HG03108 (cell line): ENCODE results near the gene CCDC80.
A peak's percentile ranks its signal among the peaks of the same experiment; 100 is the strongest.

Source experiments
- ATAC-seq: cut with Tn5 transposase; IDR thresholded peaks from one replicate; pipeline ENCODE4 v1.9.1; 2021; ENCODE audit warnings: moderate library complexity; ENCODE audit not compliant: unreplicated experiment

The CCDC80 gene

DNA sequence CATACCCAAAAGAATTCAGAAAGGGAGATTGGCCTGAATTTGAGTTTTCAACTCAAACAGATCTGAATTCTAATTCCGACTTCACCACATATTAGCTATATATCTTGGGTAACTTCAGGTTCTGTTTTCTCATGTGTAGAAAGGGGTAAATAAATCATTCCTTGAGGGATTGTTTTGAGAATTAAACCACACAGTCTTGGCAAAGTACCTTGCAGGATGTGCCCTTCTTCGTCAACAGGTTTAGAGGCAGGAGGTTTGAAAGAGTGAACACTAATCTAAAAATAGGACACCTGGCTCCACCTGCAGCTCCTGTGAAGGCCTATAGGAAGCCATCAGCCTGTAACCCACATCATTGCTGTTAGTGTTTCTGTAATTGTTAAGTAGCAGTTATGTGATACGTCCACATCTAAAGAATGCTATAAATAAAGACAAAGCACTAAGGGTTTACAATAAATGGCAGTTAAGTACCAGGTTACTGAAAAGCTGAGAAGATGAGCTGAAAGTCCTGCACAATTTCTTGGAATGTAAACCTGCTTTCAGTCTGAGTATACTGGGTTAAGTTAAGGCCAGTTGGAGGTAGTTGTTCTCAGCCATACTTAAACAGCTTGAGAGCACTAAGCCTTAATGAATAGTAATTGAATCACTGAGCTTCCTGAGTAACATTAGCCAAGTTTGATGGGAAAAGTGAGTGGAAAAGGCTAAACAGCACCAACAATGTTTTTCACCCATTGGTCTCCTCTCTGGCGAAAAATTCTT lies 6.0 kb downstream of the CCDC80 start:
- no peak for ATAC-seq

DNA sequence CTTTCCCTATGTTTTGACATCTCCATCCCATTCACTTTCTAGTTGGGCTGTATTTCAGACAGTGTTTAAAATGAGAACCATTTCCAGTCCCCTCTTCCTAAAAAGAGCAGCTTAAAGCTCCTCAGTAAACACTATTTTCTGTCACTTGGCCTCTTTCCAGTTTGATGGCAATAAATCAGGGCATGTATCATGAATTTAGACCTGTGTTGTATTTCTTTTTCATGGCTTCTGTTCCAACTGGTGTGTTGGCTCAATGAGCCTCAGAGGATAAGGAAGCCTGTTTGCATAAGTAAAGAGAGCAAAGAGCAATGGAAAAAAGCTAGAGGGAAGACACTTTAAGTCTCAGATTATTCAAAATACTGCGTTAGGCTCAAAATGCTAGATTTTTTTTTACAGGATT lies 7.2 kb downstream of the CCDC80 start:
- no peak for ATAC-seq

DNA sequence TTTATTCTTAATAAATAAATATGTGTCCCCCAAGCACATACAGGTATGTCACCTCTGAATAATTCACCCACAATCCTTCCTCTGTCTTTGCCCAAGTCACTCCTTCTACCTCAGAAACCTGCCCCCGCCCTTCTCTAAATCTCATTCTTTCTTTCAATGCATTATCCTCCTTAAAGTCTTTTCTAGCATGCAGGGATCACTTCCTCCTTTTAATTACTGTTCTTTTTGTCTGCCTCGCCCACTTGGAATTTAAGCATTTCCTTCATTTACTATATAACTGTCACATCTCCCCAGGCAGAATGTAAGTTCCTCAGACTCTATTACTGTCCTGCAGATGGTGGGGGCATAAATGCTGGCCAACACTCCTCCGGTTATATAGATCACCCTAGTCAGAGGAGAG lies 7.8 kb downstream of the CCDC80 start:
- no peak for ATAC-seq

DNA sequence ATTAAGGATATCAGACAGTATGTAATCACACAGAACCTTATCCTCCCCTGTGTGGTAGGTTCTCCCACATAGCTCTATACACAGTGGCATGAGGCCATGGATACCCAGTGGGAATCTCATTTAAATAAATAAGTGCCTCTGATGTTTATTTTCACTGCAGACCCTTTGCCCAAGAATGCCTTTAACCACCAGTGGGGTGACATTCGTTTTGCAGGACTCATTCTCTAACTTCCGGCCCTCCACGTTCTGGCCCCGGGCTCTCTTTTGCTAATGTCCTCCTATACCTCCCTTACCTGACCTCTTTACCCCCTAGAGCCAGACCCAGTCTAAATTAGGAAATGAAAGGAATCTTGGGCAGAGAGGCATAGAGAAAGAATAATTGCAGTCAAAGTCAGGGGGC lies 8.3 kb downstream of the CCDC80 start:
- no peak for ATAC-seq

DNA sequence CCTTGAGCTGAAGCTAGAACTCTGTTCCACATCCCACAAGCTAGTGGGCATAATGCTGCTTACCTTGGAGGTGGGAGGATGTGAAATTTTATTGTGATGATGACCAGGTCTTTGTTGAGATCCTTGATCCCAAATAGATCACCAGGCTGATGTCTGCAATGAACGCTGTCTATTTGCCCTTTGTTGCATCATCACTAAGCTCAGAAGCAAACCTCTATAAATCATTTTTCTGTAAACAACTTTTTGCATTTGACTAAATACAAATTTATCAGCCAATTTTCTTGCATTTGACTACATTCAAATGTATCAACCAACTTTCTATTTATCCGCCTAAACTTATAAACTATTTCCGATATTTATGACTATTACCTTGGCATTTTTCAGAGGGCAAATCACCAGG lies 9.7 kb downstream of the CCDC80 start:
- no peak for ATAC-seq

DNA sequence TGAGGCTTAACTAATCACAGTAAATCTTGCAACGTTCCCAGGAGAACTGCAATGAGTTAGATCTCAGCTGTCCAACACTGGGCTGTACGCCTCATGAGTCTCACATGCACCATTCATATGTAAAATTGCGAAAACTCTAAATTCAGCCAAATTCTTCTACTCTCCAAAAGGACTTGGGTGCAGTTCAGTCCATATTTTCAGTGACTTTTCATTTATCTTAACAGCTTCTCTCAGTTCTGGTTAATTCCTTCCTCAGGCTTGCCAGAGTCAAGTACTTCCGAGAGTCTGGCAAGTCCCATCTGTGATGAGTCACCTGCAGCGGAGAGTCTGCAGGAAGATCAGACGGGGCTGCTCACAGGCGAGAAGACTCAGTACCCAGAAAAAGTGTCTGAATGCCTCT lies 11.5 kb downstream of the CCDC80 start:
- no peak for ATAC-seq

DNA sequence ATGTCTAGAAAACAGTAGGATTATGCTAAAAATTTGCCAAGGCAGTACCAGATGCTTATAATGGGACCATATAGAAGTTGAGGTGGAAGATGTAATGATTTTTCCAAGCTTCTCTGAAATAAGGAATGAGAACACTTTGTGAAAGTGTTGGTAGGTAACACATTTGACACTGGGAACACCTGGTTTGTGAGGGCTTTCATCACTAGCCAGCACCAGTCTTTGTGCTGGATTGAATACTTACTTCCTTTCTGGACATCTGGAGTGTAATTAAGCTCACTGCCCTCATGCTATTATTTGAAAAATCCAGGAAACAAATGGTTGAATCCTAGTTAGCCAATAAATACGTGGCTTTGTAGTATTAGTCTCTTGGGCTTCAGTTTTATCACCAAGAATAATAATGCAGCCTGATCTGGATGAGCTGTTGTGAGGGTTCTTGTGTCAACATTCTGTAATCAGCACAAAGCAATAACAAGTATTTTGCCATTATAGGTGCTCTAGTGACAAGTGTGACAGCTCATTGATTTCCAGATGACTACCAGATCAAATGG lies 12.9 kb downstream of the CCDC80 start:
- ATAC-seq: no peak

DNA sequence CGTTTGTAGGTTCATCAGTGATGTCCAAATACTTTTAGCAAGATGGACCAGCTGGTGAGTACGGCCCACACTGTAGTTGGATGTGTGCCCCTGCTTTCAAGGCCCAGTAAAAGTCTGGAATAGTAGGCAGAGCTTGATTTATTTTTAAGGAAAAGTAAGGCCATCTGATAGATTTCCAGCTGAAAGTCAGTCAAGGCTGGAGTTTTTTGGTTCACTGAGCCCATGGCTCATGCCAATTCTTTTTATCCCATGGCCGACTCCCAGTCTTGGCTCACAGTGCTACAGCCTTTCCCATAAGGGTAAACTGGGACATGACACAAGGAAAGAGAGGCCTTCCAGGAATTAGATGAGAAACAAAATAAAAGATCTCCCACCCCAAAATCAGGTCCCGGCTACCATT lies 13.5 kb downstream of the CCDC80 start:
- no peak for ATAC-seq

DNA sequence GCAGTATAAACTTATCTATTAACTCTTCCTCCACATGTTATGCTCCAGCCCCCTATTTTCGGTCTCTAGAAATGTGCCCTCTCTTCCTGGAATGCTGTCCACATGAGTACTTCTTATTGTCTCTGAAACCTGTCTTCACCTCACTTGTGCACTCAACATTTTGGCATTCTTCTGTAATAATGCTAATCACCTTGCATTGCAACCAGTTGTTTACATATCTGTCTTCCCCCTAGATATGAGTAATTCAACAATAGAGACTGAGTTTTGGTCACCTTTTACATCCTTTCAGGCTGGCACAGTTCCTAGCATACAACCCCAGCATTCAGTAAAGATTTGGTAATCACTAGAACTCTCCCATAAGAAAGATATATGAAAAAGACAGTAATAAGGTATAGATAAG lies 17.2 kb downstream of the CCDC80 start:
- ATAC-seq: no peak

DNA sequence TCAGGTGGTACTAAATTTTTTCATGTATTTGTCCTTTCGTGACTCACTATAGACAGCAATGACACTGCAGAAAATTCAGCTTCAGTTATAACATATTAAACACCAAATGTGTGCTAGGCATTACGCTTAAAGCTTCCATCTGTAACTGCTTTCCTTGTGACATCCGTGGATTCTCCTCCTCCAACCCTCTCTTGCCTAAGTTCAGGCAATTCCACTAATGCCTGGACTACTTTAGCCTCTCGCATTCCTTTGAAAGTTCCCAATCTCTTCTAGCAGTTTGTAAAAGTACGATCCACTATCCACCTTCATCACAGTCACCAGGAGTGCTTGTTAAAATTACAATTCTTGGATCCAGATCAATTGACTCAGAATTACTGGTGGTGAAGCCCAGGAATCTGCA lies 17.7 kb downstream of the CCDC80 start:
- ATAC-seq: no peak

DNA sequence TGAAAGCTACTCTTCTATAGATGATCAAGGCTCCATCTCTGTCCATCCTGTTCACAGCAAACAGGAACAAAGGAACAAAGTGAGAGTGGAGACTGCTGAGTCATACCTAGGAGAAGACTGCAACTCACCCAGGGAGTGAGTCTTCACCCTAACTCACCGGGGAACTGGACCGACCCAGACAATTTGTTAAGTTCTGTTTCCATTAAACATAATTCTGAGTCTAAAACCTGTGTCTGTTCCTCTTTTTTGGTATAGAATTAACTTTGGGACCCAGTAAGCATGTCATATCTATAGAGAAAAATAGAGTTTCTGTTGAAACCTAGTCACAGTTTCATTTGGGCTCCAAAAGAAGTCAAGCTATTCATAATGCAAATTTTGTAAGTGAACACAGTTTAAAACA lies 21.6 kb downstream of the CCDC80 start:
- ATAC-seq: peak; percentile 87

DNA sequence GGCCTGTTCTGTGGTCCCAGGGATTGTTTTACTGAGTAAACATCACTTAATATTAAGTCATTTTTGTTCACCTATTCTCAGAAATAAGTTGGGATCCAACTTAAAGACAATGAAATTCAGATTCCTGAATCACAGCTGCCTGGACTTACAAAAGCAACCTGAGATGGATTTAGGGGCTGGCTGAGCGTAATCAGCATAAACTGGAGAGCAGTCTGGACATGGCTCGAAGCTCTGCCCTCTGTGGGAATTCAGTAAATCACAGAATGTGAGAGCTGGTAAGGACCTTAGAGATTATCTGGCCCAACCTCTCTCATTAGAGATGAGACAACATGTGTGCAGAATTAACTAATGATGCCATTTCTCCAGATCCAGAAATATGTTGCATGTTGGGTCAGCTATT lies 23.7 kb downstream of the CCDC80 start:
- ATAC-seq: no peak

DNA sequence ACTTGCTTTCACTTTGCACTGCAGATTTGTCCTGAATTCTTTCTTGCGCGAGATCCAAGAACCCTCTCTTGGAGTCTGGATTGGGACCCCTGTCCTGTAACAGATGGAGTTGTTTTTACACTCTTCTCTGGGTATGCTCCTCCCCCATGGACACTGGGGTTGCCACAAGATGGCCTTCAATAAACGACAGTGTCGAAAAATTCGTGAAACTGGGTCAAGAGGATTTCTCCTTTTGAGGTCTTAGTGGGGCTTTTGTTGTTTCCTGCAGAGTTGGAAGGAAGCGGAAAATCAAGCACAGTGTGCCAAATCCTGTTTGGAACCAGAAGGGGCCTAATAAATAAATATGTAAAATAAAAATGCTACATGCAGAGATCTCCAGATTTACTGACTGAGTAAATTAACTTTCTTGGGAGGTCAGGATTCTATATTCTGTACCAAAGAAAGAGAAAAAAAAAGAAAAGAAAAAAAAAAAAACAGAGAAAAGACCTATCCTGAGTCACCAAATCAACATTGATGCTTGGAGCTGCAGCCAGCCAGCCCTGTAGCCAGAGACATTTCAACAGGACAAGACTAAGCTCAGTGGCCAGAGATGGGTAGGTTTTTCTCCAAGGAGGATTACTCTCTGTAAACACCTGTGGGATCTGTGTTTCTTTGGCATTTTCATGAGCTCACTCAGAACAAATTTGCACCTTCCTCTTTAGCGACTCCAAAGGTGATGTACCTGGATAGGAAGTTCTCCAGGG lies 24.8 kb downstream of the CCDC80 start:
- no peak for ATAC-seq

DNA sequence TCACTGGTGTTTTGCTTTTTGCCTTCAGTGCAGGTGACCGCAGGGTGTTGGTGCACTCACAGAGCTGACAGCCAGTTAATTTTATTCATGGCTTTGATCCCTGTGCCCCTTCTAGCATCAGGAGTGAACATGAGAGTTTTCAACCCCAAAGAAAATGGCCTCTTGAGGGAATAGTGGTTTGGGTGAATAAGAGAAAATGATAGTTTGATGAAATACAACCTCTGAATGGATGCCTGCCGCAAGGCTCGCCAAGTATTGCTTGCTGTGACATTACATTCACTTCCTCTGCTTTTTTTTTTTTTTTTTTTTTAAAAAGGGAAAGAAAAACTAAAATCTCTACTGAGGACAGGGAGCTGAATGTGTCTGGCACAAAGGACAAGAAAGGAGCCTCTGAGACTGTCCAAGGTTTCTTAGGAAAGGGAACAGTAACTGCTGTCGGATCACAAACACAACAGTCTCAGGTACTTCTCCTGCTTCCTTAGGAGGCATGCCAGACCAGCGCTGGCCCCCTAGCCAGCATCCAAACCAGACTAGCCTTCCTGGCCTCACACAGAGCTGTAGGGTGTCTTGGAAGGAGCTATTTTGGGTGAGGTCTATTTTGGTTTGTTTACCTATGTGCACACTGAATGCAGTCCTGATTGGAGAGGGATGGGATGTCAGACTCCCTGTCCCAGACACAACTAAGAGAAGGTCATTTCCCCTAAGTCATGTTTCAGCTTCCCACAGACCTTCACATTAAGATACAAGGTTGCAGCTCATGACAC lies 29.0 kb downstream of the CCDC80 start:
- ATAC-seq: no peak

DNA sequence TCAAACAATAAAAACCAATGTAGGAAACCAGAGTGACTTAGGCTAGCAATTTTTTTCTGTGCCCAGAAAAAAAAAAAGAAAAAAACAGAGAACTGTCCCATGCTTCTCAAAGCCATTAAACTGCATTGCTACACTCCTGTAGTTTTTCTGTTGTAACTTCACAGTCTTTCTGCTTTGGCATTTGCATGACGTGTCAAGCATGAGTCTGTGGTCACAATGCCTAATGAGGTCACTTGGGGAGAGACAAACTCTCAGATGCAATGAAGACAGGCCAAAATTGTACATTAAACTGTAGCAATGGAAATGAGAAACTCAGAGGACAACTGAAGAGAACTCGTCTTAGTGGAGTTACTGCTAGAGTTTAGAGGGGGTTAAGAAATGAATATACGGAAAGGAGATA lies 30.8 kb downstream of the CCDC80 start:
- no peak for ATAC-seq

DNA sequence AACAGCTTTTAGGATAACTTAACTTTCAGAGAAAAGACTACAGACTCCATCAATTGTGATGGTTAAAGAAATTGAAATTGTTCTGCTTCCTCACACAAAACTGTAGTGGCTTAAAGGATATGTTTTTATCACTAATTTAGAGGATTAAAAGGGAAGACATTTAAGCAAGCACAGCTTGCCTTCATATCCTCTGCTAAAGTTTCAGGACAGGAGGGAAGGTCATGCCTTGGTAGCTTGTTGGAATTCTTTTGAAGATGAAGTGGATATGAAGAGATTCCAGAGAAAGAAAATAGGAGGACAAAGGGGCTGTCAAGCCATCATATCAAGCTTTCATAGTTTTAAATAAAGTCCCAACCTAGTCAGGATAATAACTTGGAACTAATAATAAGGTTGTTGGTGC lies 33.1 kb downstream of the CCDC80 start:
- no peak for ATAC-seq

DNA sequence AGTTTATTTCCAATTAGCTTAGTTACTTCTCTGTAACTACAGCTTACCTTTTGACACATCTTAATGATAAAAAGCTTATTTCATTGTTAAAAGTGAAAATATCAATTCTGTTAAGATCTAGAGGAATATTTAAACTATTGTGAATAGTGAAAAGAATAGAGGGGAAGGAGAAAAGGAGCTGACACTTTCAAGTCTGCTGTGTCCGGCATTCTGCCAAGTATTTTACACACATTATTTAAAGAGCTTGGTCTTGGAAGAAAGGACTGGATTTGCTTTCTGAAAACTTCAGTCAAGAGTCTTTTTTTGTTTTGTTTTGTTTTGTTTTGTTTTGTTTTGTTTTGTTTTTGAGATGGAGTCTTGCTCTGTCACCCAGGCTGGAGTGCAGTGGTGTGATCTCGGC lies 34.8 kb downstream of the CCDC80 start:
- no peak for ATAC-seq

DNA sequence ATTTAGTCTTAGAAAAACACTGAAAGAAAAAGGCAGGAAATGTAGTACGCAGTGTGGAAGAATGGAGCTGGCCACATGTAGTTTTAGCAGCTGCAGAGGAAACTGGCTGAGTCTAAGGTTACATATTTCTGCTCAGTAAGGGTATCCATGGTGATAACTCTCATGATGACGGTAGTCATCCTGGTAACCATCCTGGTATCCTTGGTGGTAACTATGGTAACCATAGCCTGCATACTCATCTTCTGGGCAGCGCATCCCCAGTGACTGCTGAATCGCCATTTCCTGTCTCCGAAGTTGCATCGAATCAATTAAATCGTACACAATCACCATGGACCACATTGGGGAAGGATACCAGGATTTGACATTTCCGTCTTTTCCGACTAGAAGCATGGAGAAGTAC lies 35.7 kb downstream of the CCDC80 start:
- no peak for ATAC-seq

DNA sequence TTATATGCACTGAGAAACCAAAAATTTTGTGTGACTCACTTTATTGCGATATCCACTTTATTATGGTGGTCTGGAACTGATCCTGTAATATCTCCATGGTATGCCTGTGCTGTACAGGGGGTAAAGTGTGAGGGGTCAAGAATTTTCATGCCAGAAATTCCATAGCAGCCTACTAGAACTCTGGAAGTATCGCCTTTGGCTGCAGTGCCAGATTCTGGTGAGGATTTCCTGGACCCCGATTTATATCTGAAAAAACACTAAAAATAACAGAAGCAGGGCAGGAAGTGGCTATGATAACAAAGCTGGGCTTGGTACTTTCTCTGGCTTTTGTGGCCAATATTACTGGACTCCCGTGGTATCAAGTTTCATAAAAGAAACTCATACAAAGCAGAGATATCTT lies 36.4 kb downstream of the CCDC80 start:
- no peak for ATAC-seq

DNA sequence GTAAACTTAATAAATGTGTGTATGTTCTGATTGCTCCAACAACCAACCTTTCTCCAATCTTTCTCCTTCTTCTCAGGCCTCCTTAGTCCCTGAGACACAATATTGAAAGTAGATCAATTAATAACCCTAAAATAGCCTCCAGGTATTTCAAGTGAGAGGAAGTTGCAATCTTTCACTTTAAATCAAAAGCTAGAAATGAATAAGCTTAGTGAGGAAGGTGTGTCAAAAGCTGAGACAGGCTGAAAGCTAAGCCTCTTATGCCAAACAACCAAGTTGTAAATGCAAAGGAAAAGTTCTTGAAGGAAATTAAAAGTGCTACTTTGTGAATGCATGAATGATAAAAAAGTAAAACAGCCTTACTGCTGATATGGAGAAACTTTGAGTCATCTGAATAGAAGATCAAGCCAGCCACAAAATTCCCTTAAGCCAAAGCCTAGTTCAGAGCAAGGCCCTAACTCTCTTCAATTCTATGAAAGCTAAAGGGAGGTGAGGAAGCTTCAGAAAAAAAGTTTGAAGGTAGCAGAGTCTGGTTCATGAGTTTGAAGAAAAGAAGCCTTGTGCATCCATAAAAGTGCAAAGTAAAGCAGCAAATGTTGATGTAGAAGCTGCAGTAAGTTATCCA lies 38.6 kb downstream of the CCDC80 start:
- peak; percentile 76 for ATAC-seq

DNA sequence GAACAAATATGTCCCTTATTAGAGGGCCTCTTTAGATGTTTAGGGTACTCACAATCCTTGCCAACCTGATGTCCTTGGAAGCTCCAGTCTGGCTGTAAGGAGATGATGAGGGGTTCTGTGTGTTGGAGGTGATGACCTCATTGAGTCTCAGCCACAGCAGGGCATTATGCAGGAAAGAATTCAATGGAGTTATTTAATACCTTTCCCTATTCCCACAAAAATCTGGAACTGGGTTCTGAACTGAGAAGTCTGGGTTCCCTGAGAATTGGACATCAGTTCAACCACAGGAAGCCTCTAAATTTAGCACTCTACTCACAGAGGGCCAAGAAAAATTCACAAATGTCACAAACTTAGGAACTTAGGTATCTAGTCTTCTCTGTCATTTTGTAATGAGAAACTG lies 42.2 kb downstream of the CCDC80 start:
- no peak for ATAC-seq
